LoVo (cell line): Measurements from ENCODE around the gene TEX26.

Experiments used
- DNase-seq: peaks from one replicate; pipeline ENCODE4 v3.0.0-alpha.2; 2016; ENCODE audit warnings: low spot score

TEX26 gene

DNA sequence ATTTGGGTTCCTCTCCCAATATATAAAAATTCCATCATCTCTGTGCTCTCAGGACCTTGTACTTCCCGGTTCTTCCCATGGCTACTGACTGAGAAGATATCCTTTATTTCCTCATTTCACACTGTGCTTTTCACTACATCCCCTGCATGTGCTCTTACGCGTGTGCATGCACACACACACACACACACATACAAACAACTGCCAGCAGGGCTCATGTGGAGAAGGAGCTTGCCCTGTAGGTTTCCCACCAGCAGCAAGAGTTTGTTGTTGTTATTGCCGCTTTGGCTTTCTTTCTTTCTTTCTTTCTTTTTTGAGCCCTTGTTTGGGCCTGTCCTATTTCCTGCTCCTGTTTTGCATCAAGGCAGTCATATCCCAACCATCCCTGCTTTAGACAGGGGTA is 43.6 kb downstream of the TEX26 start:
- DNase-seq: no peak

DNA sequence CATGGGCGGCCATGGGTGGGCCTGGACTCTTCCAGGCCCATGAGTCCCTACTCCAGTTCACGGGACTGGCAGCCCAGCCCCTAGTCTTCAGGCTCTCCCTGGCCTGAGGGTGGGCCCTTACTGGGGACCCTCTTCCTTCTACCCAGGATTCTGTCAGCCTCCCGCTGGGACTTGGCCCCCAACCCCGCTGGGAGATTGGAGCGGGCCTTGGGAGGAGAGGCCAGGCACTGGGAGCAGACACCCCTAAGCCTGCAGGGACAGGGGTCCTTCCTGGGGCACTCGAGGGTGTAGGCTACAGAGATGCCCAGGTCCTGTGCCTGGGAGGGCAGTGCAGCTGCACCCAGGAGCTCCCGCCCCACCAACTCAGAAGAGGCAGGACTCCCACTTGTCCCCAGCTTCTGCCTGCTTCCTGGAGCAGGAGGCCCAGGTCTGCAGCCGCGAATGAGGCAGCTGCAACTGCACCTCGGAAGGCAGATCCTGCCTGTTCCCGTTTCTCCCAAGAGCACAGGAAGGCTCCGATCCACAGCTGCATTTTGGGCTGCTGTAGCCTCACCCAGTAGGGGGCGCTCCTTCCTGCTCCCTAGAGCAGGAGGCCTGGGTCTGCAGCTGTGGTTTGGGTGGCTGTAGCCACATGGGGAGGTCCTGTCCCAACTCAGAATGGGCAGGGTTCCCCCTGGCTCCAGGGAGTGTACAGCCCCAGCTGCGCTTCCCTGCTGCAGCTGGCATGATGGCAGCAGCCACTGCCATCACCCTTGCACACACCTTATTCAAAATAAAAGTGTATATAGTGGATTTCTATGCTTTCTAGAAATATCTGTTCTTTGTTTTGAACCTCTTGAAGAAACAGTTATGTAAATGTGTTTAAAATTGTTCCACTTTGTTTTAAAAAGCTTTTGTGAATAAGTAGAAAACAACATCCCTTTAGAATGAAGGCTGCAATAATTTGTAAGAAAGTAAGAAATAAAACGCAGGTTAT is 46.8 kb downstream of the TEX26 start:
- no peak for DNase-seq

DNA sequence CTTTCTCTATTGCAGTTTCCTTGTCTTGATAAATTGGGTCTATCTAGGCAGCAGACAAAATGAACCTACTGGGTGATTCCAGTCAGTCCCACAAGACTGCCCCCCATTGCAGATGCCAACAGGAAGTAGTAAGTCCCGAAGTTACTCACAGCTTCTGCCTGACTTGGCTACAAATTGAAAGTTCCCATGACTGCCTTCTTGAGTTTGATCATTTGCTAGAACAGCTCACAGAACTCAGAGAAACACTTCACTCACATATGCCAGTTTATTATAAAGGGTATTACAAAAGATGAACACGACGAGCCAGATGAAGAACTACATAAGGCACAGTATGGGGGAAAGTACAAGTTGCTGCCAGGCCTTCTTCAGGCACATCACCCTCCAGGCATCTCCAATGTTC is 50.0 kb downstream of the TEX26 start:
- no peak for DNase-seq

DNA sequence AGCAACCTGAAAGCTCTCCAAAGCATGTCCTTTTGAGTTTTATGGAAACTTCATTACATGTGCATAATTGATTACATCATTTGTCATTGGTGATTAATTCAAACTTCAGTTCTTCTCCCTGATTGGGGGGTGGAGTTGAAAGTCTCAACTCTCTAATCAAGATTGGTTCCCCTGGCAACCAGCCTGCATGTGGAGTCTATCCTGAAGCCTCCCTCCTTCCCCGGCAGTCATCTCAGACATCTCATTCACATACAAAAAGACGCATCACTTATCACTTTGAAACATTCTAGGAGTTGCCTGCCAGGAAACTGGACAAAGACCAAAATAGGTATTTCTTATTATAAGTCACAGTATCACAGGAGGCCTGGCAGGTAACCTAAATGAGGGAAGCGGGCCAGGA is 50.5 kb downstream of the TEX26 start:
- DNase-seq: no peak

DNA sequence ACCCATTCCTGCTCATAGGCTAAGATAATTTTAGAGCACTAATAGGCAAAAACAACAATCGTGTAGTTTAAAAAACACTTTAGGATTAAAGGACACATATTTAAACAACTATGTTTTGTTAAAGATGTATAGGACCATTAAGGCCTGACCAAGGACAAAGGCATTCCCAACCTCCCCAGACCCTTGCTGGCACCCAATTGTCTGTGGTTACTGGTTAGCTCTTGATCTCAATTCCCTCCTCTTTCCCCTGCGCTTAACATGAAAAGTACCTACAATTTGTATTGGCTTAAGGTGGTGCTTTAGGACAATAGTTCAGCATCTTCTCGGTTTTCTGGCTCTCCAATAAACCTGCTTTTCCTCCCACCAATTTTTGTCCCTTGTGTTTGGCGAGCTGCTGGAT is 51.0 kb downstream of the TEX26 start:
- DNase-seq: no peak

DNA sequence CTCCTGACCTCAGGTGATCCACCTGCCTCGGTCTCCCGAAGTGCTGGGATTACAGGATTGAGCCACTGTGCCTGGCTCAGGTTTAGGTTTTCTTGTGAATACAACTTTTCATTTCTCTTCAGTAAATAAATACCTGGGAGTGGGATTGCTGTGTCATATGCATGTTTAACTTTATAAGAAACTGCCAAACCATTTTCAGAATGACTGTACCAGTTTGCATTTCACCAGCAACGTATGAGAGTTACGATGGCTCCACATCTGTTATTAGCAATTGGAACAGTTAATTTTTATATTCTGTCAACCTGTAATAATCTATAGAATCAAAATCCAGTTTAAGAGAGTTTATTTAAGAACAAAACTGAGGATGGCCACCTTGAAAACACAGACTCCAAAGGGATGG is 52.2 kb downstream of the TEX26 start:
- no peak for DNase-seq

DNA sequence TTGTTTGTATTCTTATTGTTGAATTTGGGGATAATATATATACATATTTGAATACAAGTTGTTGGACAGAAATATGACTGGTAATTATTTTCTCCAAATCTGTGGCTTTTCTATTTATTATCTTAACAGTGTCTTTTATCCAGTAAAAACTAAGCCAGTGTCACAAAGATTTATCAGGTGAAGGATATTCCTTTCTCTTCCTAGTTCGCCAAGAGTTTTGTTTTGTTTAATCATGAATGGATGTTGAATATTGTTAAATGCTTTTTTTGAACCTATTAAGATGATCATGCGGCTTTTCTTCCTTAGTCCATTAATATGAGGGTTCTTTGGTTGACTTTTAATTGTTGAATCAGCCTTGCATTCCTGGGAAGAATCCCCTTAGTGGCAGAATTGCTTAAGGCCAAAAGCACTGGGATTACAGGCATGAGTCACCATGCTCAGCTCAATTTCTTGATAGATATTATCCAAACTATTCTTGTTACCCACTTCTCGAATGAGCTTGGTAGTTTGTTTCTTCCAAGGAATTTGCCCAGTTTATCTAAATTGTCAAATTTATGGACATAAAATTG is 53.3 kb downstream of the TEX26 start:
- DNase-seq: no peak

DNA sequence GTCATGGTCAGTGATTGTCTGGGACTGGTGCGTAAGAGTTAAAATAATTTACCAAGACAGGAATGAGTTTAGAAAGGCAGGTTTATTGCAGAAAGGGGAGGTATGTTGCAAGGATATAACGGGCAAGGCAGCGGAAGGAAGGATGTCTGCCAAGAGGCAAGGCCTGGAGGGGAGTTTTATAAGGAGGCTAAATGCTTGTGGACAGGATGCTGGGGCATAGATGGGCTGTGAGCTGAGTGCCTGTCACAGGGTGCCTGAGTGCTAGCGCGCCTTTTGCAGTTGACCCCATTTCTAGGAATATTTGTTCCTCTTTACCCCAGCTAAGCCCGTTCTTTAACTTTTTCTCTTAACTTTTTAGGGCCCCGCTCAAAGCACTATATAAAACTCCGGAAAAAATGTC is 58.7 kb downstream of the TEX26 start:
- no peak for DNase-seq

DNA sequence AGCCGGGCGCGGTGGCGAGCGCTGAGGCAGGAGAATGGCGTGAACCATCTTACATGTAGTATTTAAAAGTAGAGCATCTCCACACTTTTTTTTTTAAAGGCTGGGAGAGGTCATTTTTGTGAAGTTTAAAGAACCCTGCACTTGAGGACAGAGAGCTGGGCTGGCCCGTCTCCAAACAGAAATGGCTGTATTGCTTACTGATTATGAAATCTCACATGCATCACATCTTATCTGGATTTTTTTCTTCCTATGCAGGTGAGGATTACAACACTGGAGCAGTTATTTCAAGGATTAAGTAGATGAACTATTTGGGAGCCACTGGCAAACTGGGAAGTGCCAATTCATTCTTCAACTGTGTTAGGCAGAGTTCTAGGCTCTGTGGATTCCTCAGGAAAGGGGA is 59.5 kb downstream of the TEX26 start:
- no peak for DNase-seq

DNA sequence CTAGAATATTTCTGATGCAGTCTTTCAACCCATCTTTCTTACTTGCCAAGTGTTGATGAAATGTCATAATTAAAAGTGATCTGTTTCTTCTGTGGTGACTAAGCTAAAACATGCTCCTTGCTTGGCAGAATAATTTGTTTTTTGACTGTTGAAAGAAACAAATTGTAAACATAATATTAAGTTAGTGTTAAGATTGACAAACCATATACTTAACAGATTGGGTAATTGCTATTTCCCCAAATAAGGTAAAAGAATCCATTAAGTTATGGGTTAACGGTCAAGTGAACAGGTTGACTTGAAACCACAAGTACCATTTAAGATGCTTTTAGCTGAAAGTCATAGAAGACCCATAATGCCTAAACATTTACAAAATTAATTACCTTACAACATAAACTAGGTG is 62.9 kb downstream of the TEX26 start:
- DNase-seq: no peak

DNA sequence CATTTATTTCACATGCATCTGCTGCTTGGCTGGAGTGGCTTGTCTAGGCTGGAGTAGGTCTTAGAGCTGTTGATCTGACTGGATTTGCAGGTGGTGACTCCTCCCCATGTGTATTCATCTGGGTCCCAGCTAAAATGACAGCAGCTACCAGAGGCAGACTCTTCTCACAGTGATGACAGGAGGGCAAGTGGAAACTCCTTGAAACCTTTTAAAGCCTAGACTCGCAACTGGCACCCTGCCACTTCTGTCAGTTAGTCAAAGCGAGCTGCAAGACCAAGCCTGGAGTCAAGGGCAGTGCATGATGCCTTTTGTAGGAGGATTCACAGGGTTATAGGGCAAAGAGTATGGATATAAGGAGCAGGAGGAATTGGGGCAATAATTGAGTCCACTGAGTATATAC is 65.2 kb downstream of the TEX26 start:
- no peak for DNase-seq

DNA sequence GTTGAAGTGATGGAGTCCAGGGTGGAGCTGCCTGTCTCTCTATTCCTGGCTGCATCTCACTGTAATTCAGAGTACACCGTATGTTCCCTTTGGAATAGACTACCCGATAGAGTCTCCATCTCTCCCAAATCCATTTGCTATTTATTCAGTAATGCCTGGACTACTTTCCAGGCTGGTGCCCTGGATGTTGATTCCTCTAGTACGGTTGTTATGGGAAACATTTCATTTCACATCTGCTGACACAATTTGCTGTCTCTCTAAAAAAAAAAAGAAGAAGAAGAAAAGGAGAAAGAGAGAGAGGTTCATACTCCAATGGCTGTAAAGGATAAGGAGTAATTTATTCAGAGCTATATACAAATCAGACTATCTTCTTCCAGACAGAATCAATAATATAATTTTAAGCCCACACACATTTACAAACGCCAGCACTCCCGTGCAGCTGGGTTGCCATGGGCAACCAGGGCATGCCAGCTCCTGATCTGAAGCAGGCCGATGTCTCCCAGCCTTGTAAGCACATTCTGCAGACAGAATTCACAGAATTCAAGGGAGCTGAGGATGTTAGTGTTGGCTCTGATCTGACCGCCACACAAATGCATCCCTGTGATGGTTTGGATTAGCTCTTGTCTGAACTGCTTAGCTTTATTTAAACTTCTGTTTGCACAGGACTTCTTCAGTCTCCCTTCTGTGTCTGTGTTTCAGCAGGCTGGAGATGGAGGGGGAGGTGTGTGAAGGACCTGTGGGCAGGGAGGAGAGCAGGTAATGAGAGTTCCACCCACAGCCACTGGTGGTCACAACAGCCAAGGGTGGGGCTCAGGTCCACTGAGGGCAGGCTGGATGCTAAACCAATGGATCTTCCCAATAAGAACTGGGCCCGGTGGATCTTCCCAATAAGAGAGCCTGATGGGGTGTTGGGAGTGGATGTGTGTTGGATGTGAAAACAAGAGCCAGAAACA is 66.0 kb downstream of the TEX26 start:
- DNase-seq: no peak

DNA sequence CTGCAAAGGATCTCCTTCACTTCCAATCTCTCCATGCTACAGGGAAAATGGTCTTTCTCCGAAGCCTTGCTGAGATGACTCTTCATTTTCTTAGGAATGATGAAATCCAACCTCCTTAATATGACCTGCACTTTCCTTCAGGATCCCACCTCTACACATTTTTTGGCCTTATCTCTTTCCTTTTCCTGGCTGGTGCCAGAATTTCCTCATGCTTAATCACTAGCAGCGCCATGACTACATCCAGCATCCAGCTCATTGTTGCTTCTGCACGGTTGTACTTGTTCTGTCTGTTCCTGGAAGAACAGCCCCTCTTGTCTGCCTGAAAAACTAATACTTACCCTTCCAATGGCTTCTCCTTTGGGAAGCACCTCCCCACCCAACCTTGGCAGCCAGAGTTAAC is 68.4 kb downstream of the TEX26 start:
- no peak for DNase-seq

DNA sequence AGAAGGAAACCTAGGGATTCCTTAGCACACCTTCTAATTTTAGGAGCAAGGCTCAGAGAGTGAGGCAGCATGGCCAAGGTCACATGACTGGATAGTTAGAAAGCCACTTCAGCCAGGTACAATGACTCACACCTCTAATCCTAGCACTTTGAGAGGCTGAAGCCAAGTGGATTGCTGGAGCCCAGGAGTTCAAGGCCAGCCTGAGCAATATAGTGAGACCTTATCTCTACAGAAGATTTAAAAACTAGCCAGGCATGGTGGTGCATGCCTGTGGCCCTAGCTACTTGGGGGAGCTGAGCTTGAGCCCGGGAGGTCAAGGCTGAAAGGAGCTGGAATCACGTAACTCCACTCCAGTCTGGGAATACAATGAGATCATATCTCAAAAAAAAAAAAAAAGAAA is 69.2 kb downstream of the TEX26 start:
- DNase-seq: no peak

DNA sequence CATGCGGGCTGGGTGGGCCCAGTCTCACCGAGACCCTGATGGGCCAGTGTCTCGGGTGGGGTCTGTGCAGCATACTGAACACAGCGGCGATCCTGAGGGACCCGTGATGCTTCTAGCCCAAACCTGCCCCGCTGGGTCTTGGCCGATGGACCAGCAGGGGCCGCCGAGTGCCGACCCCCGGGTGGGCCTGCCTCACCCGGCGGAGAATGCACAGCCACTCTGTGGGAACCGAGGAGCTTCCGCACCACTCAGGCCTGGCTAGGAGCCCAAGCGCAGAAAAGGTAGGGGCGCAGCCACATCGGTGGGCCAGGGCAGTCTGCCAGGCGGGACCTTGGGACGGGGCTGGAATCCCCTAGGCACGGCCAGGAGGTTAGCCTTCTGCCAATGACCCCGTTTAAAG is 72.6 kb downstream of the TEX26 start:
- DNase-seq: no peak

DNA sequence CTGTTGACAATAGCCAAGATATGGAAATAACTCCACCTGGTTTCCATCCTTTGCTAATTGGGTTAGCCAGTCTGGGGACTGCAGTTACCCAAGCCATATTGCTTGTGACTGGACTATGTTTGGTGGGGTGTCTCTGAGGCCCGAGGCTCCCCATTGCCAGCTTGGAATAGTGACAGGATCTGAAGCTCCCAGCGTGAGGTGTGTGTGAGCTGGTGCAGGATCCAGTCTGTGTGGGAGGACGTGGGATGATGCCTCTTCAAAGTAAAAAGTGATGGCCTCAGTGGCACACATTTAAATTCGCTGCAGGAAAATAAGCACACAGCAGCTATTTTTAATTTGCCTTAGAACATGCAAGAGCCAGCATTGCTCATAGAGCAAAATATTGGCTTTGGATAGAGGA is 75.0 kb downstream of the TEX26 start:
- DNase-seq: no peak

DNA sequence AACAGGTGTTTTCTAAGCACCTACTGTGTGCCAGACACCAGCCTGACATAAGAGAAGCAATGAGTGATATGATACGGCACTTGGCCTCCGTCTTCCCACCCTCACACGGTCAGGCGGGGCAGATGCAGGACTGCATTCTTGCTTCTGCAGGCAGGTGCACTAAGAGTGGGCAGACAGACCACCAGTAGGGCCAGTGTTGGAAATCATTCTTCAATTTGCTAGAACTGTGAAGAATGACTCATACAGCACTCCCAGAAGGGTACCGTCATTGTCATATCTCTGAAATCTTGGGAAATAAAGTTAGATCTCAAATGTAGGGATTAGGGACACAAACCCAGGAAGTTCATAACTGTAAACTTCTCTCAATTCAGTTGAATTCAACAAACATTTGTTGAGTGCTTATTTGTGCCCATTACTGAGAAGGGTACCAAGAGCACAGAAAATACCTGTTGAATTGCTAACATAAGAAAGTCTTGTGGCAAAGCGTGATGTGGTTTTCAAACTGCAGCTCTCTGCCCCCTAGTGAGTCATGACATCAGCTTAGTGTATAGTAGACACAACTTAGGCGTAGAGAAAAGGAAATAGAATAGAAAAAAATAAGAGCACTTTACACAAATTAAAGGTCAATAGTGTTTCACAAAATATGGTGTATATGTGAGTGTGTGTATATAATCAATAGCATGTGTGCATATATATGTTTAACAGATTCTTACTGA is 76.1 kb downstream of the TEX26 start:
- DNase-seq: no peak

DNA sequence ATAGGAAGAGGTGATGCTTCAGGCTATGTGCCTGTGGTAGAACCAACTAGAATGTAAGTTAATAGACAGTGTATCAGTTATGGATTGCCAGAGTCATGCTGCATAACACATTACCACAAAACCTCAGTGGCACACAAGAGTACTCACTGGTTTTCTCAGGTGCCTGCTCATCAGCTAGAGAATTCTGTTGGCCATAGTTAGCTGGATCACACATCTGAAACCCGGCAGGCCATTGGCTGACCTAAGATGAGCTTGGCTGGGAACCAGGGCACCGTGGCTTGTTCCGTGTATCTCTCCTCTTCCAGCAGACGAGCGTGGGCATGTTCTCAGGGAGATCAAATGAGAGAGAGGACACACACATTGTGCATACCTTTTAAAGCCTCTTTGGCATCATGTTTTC is 76.7 kb downstream of the TEX26 start:
- DNase-seq: no peak

DNA sequence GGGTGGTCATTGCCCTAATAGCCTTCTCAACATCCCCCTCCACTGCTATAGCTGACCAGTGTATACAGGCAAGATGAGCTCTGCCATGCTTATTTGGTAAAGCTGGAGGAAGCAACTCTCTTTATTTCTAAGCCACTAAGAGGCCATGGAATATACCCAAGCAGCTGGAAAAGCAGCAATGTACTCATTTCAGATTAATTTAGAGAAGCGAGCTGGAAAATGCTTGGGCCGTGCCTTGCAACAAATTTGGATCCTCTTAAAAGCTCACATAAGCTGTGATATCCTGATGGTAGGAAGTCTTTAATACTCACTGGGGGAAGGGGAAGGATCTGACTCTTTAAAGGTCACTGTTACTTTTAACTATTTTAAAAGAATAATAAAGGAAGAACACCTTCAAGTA is 77.8 kb downstream of the TEX26 start:
- no peak for DNase-seq

DNA sequence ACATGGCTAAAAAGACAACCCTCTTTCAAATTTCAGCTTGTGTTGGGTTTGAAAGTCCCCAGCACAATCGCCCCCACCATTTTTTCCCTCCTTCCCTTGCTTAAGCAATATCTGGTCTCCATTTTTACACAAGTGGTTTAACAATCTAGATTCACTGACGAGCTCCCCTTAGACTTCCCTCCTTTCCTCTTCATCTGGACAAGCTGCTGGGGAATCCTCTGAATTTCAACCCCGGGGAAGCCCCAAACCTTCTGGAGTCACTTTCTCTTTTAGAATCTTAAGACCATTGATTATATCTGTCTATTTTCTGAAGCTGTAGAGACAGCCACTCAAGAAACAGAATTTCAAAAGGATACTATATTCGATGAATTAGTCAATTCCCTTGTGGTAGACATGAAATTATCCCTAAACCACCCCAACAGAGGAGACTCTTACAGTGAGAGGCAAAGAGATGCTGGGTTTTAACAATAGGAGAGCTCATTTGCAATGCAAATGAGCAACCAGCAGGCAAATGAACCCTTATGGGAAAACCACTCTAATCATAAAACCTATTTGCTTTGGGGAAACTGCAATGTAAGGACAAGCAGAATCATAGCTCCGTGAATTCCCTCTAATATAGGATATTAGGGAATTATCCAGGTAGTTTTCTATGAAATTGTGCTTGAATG is 78.9 kb downstream of the TEX26 start:
- DNase-seq: no peak

DNA sequence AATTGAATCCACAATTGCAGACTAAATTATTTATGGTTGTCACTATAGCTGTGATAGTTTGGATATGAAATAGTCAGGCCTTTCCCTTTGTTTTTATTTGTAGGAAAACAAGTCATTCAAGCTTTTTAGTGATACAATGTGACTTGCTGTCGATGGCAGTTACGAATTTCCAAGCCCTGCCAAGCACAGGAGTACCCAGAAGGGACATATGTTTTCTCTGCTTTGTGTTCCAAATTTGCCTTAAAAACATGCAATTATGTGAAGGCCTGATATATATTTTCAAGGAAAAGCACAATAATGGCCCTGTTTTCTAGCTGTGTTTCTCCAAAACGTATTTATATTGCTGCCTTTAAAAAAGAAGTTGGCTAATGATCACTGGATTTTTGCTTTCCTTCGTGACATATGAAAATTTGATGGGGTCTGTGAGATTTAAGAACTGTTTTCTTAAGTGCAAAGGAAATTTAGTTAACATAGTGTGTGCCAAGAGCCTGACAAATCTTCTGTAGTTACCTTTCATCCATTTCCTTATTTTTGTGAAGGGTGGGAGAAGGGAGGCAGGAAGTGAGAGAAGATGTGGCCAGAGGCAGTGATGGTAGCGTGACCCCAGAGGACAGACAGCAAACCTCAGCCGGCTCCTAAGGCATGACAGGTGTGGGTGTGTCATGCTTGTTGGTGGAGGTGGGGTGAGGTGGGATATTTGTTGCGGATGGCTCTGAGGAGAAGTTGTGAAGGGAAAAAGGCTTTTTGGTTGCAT is 79.6 kb downstream of the TEX26 start:
- DNase-seq: no peak
